ENCODE results near the gene PUS1. TPM values are rescaled to one million over a fixed set of nuclear protein-coding genes. Genes with fewer than 3 reads are reported as not detected.

Gene PUS1
- total RNA-seq, 6 experiments from 2014 or later = 14.7 to 23.1 (median 17.7) TPM

DNA sequence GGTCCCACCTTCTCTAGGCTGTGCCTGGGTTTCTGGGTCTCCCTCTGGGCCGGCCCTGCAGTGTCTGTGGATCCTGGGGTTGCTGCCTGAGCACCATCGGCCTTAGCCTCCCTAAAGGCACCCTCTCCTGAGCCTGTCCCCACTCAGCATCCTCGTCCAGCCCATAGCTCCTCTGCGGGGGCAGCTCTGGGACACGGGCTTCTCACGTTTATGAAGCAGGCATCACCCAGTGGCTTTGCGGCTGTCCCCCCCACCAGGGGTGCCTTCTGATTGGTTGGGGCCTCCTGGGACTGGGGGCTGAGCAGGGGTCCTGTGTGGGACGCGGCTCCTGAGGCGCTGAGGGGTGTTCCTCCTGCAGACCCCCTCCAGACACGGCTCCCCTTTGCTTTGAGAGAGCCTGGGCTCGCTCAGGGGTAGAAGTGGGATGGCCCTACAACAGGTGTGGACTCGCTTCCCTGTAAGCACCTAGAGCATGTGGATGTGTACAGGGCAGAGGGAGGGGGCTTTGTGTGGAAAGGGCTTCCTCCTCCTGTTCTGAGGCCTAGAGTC is 23.9 kb upstream of the PUS1 start:
- Histone ChIP-seq H3K9me3 (no peaks in the 10 kb centered on the region), H3K27ac (no peak overlapping the region), H3K27me3 (no peaks in the 10 kb centered on the region), H3K4me1 (no peaks in the 10 kb centered on the region), H3K4me3 (no peak overlapping the region), H3K36me3 (peaks cover 0 to 30% (median 16%) of the 10 kb centered on the region in 4 donors)
- ATAC-seq = no peak
- intact Hi-C loops (cut with DNase I) = no loop called here
- WGBS (ENCODE audit: insufficient coverage, low coverage, low lambda C conversion rate, missing lambda C conversion rate) = no CpG with 5 or more reads among the region's 13 CpGs
- no peak for DNase-seq
- no peak for TF ChIP-seq CTCF (IDR thresholded peaks at IDR 0.05)
- TF ChIP-seq POLR2A (IDR thresholded peaks at IDR 0.05) = no peak

DNA sequence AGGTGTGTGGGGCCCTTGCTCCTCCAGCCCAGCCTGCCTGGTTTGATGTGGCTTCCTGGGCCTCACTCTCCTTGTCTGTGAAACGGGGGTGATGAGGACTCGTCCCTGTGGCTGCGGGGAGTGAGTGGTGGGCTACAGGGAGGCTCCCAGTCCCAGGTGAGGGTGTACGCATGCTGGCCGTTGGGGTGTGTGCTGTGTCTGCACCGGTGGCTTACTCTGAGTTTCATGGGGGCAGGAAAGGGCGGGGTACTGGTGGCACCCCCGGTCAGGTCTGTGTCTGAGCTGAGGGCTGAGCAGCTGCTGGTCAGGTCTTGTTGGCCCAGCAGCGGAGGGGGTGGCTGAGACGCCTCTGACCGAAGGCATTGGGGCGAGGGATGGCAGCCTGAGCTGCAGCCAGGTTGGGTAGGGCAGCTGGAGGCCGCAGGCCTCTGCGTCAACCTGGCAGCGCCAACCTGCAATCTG is 23.4 kb upstream of the PUS1 start:
- H3K27ac ChIP-seq = no peak overlapping the region
- no peak overlapping the region for H3K4me3 ChIP-seq
- no peaks in the 10 kb centered on the region for H3K4me1 ChIP-seq
- H3K9me3 ChIP-seq = no peaks in the 10 kb centered on the region
- TF ChIP-seq CTCF (IDR thresholded peaks at IDR 0.05) (no peak), POLR2A (IDR thresholded peaks at IDR 0.05) (no peak)
- H3K36me3 ChIP-seq = peaks cover 0 to 31% (median 18%) of the 10 kb centered on the region in 4 donors
- DNase-seq = no peak
- no peak for ATAC-seq
- 90% methylated on average over 4 of the region's 15 CpGs for WGBS (ENCODE audit: insufficient coverage, low coverage, low lambda C conversion rate, missing lambda C conversion rate)
- intact Hi-C loops (cut with DNase I) = no loop called here
- H3K27me3 ChIP-seq = no peaks in the 10 kb centered on the region

DNA sequence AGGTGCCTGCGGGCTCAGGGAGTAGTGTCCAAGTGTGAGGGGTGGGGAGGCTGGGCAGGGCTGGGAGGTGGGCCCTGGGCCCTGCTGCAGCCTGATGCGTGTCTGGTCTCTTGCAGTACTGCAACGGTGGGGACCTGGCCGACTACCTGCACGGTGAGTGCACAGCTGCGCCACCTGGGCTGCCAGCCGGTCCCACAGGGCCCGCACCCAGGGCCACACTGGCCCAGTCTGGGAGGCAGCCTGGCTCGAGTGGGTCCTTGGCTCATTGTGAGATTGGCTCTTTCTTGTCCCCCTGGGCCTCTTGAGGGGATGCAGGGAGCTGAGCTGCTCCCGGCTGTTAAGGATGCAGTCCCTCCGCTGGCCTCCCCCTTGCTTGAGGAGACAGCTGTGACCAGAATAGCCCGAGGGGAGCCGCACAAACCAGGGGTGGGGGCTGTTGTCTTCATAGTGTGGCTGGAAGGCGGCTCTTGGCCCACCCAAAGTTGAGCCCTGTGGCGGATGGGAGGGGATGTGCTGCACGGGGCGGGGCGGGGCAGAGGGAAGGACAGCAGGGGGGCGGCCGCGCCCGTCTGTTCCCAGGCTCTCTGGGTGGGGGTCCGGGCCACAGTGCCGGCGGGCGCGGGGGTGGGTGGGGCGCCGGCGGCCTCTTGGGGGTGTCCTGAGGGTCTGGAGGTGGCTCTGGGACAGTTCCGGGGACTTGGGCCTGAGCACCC is 21.5 kb upstream of the PUS1 start:
- Histone ChIP-seq H3K9me3 (no peaks in the 10 kb centered on the region), H3K36me3 (peaks cover 0 to 50% (median 29%) of the 10 kb centered on the region in 4 donors)
- no peak for ATAC-seq

More for the DNA sequence above, 21.5 kb upstream of the PUS1 start:
- 90% methylated on average over 6 of the region's 31 CpGs for WGBS (ENCODE audit: insufficient coverage, low coverage, low lambda C conversion rate, missing lambda C conversion rate)
- H3K4me1 ChIP-seq = no peaks in the 10 kb centered on the region
- H3K27ac ChIP-seq = no peak overlapping the region
- TF ChIP-seq POLR2A (IDR thresholded peaks at IDR 0.05) (no peak), CTCF (IDR thresholded peaks at IDR 0.05) (no peak)
- intact Hi-C loops (cut with DNase I) = no loop called here
- DNase-seq = peak in 1 of 3 donors; percentile 42
- no peak overlapping the region for H3K4me3 ChIP-seq
- H3K27me3 ChIP-seq = no peaks in the 10 kb centered on the region

Data from right lobe of liver (tissue), 6 donors.